AG09319 (cell line): ENCODE data around the gene GALM.
"Not testable (repeated sequence)": the region's sequence is repeated elsewhere in the genome, so short reads cannot be mapped to it uniquely, and the experiment has no call there.

ENCODE experiments used
- DNase-seq: peaks from one replicate; pipeline ENCODE4 v3.0.0-alpha.2; 2010; ENCODE audit warnings: low read depth; ENCODE audit errors: extremely low read depth
- TF ChIP-seq, protein P1 (sequence below): IDR thresholded peaks from 2 replicates; pipeline ENCODE4 v1.5.1; 2011; ENCODE audit warnings: low read depth, mild to moderate bottlenecking, inconsistent platforms, low read length, moderate library complexity

GALM gene

DNA sequence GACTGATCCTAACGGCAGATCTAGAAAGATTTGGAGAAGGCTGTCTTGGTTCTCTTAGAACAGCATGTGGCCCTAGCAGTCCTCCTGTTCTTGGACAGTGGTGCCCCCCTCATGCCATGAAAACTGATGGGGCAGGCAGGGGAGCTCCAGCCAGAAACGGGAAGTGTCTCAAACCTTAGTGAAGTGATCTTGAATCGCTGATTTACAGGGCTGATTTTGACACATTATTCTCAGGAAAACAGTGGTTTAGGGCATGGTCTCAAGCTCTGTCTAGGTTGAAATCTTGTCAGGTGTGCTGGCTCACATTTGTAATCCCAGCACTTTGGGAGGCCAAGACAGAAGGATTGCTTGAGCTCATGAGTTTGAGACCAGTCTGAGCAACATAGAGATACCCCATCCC is 47.4 kb downstream of the GALM start:
- no peak for DNase-seq
- TF ChIP-seq, protein P1, sequence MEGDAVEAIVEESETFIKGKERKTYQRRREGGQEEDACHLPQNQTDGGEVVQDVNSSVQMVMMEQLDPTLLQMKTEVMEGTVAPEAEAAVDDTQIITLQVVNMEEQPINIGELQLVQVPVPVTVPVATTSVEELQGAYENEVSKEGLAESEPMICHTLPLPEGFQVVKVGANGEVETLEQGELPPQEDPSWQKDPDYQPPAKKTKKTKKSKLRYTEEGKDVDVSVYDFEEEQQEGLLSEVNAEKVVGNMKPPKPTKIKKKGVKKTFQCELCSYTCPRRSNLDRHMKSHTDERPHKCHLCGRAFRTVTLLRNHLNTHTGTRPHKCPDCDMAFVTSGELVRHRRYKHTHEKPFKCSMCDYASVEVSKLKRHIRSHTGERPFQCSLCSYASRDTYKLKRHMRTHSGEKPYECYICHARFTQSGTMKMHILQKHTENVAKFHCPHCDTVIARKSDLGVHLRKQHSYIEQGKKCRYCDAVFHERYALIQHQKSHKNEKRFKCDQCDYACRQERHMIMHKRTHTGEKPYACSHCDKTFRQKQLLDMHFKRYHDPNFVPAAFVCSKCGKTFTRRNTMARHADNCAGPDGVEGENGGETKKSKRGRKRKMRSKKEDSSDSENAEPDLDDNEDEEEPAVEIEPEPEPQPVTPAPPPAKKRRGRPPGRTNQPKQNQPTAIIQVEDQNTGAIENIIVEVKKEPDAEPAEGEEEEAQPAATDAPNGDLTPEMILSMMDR = no peak

DNA sequence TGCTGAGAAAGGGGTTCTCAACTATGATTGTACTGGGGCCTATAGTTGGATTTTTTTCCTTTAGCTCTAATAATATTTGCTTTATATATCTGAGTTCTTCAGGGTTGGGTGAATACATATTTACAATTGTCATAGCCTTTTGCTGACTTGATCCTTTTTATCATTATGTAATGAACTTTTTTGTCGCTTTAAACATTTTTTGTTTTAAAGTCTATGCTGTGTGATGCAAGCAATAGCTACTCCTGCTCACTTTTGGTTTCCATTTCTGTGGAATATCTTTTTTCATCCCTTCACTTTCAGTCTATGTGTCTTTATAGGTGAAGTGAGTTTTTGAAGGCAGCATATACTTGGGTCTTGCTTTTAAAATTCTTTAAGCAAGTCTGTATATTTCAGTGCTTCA is 49.0 kb downstream of the GALM start:
- DNase-seq = not testable (repeated sequence)

DNA sequence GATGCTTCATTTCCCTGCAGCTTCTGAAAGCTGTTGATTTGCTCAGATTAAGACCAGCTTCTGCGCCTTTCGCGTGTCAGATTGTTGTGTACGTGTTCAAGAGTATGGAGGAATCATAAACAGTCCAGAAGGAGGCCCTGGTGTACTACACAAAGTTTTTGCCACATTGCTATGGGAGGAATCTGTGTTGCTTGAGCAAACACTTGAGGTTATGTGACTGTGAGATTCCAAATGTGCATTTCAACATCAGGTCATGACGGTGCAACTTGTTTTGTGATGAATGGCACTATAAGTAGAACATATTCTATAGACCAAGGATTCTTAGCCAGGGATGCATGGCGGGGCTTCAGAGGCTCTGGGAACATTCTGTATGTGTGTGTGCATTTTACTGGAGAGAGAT is 50.3 kb downstream of the GALM start:
- TF ChIP-seq, protein P1 = no peak
- peak; percentile 16 for DNase-seq

DNA sequence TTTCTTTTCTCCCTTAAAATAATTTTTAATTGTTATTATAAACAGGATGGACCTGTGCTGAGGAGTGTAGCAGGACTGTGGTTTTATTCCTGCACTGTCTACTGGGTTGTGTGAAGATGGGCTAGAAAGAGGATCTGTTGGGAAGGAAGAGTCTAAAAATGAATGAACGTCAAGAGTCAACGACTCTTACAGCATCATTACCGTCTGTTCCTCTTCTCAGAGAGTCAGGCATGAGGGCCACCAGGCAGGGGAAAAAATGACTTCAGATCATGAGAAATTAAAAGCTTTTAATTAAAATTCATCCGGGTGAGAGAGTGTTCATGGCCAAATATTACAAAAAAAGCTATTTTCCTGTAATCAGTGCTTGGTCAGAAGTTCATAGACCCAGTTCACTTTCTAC is 52.7 kb downstream of the GALM start:
- TF ChIP-seq, protein P1 = no peak
- DNase-seq = no peak

DNA sequence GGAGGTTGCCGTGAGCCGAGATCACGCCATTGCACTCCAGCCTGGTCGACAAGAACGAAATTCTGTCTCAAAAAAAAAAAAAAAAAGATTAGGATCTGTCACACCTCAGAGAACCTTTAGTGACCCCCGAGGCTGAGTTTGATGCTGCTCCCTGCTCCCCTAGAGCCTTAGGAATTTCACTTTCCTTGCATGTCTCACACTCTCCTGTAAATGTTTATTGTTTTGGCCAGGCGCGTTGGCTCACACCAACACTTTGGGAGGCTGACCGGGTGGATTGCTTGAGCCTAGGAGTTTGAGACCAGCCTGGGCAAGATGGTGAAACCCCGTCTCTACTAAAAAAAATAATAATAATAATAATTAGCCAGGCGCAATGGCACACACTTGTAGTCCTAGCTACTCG is 53.8 kb downstream of the GALM start:
- TF ChIP-seq, protein P1 = no peak

DNA sequence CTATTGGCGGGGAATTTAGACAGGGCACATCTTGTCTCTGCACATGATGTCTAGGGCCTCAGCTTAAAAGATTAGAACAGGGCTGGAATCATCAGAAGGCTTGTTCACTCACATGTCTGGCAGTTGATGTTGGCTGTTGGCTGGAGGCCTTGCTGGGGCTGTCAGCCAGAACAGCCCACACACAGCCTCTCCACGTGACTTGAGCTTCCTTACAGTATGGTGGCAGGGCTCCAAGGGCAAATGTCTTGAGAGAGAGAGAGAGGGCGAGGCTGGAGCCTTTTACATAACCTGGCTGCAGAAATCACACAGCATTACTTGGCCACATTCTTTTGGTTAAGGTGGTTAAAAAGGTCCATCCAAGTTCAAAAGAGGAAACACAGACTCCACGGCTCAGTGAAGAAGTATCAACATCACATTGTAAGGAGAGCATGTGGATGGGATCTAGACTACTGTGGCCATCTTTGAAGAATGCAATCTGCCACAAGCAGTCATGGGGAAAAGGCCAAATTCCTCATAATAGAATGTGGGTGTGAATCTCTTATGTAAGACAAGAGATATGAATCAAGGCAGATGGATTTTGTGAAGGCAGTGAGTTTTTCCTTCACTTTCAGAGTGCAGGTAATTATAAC is 54.8 kb downstream of the GALM start:
- TF ChIP-seq, protein P1 = no peak
- peak; percentile 97 for DNase-seq

More for the DNA sequence above, 53.8 kb downstream of the GALM start:
- DNase-seq = no peak

DNA sequence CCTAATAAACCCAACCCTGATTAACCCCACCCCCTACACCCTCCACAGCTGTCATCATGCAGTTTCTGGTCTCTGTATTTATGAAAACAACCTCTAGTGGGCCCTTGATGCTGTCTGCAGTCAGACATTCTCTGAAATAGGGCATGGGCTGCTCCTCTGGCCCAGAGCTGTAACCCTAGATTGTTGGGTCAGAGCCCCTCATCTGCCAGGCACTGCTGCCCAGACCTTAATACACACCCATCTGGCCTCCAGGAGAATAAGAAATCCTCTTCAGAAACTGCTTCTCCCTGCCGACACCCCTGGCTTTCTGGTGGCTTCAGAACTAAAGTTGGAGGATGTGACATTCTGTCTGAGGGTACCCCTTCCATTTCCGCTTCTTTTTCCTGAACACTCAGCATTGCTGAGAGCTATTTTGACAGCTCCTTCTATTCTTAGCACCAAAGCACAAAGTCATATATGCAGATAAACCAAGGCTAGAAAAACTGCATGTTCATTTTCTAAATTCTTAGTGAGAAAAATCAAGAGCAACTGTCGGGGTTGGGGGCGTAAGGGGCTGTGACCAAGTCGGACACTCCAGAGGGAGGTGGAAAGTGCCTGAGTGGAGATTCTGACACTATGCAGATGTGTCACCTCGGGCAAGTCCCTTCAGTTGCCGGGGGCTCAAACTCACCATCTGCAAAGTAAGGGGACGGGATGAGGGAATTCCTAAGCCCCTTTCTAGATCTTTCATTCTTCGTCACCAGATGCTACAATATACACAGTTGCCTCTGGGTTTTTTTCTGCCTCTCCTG is 56.6 kb downstream of the GALM start:
- TF ChIP-seq, protein P1 = no peak
- DNase-seq = no peak

DNA sequence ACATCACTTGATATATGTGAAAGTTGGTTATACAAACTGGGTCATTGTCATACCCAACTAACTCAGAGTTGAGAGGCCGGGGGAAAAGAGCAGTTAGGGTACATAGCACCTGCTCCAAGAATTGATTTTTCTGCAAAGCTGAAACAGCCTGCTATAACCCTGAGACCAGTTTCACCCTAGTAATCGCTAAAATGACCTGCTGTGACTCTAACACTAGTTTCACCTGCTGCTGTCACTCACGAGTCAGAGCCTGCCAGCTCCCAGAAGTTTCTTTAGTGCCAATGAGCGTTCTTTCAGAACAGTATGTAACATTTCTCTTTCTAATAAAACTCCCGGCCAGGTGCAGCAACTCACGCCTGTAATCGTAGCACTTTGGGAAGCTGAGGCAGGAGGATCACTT is 57.3 kb downstream of the GALM start:
- no peak for DNase-seq
- TF ChIP-seq, protein P1 = no peak
